Endothelial cell of umbilical vein (primary cell): ENCODE data around the gene YPEL1. TPM values are rescaled to one million over a fixed set of nuclear protein-coding genes. Genes with fewer than 3 reads are reported as not detected.

ENCODE experiments used
- BruUV-seq: library from RNA; stranded (reverse); fragments of 400-500 nt; replicated peaks from 2 replicates; lab custom pipeline; 2021; lab: Mats Ljungman, UMichigan
- CTCF ChIA-PET: fragments of 300-600, 350-600 bp; sonication (Branson Sonifier 250); formaldehyde crosslinking; loops from one replicate; lab custom pipeline; 2021; ENCODE audit warnings: antibody characterized with exemption, inconsistent platforms; lab: Charles Lee
- POLR2A ChIA-PET: fragments of 300-600, 350-600 bp; sonication (Branson Sonifier 250); formaldehyde crosslinking; loops from one replicate; lab custom pipeline; 2021; ENCODE audit warnings: antibody characterized with exemption, inconsistent platforms; lab: Charles Lee
- DNase-seq: peaks from one replicate; pipeline ENCODE4 v3.0.0-alpha.2; 2011; ENCODE audit warnings: low read depth, low spot score
- FAIRE-seq: peaks from 2 replicates; lab custom pipeline; 2011; peaks lifted over from hg19 to GRCh38; lab: Jason Lieb, UNC
- H2AFZ ChIP-seq: 2 replicates; pipeline ENCODE4 v1.6.0; 2012; ENCODE audit warnings: low read depth, low read length, control low read depth, inconsistent platforms
- H3K27ac ChIP-seq: 2 replicates; pipeline ENCODE4 v1.5.1; 2011; ENCODE audit warnings: low read depth, mild to moderate bottlenecking, control low read depth, low read length, moderate library complexity; ENCODE audit not compliant: insufficient read depth
- H3K27me3 ChIP-seq, 2 experiments: 2 replicates each; pipeline versions ENCODE4 v1.6.0 to v1.6.1; 2011; ENCODE audit warnings: low read length in 2 of 2, mixed read lengths in 1 of 2; ENCODE audit not compliant: control insufficient read depth in 2 of 2, insufficient read depth in 2 of 2
- H3K36me3 ChIP-seq, 2 experiments: 2 replicates in 1 of 2; 3 replicates in 1 of 2; pipeline ENCODE4 v1.5.1; 2011; ENCODE audit warnings: low read length in 2 of 2, mild to moderate bottlenecking in 1 of 2, moderate library complexity in 1 of 2; ENCODE audit not compliant: control insufficient read depth in 2 of 2, insufficient read depth in 2 of 2; ENCODE audit errors: extremely low read depth in 1 of 2
- H3K4me1 ChIP-seq: 3 replicates; pipeline ENCODE4 v1.5.1; 2011; ENCODE audit warnings: mild to moderate bottlenecking, low read length; ENCODE audit not compliant: control insufficient read depth, insufficient read depth; ENCODE audit errors: extremely low read depth
- H3K4me2 ChIP-seq: 2 replicates; pipeline ENCODE4 v1.6.1; 2011; ENCODE audit warnings: low read length, control low read depth, mixed read lengths; ENCODE audit not compliant: insufficient read depth
- H3K4me3 ChIP-seq, 3 experiments: fragments of 200-600 bp in 1 of 3; sonication (generic), shearing (Covaris generic) in 1 of 3; replicated peaks in 1 of 3; 2 replicates each; pipeline ENCODE4 v1.5.1; 2011 to 2016; ENCODE audit warnings: control low read depth in 3 of 3, low read length in 3 of 3, mild to moderate bottlenecking in 2 of 3, inconsistent platforms in 1 of 3, low read depth in 1 of 3, moderate library complexity in 1 of 3; ENCODE audit not compliant: insufficient read depth in 1 of 3
- H3K79me2 ChIP-seq: 2 replicates; pipeline ENCODE4 v1.6.0; 2012; ENCODE audit warnings: low read length, inconsistent platforms; ENCODE audit not compliant: control insufficient read depth, insufficient read depth
- H3K9ac ChIP-seq: replicated peaks from 2 replicates; pipeline ENCODE3; 2011; ENCODE audit warnings: low read length, control low read depth; ENCODE audit not compliant: insufficient read depth; ENCODE audit errors: extremely low read depth
- H3K9me1 ChIP-seq: replicated peaks from 3 replicates; pipeline ENCODE4 v1.6.0; 2011; ENCODE audit warnings: mild to moderate bottlenecking, low read length; ENCODE audit not compliant: control insufficient read depth, insufficient read depth; ENCODE audit errors: extremely low read depth
- H3K9me3 ChIP-seq: replicated peaks from 2 replicates; pipeline ENCODE4 v1.5.1; 2012; ENCODE audit warnings: low read length, inconsistent platforms; ENCODE audit not compliant: control insufficient read depth, insufficient read depth
- H4K20me1 ChIP-seq: replicated peaks from 2 replicates; pipeline ENCODE3; 2011; ENCODE audit warnings: mild to moderate bottlenecking, low read length; ENCODE audit not compliant: control insufficient read depth, insufficient read depth; ENCODE audit errors: extremely low read depth
- EZH2 ChIP-seq: IDR thresholded peaks from 2 replicates; pipeline ENCODE4 v1.6.1; 2012; ENCODE audit warnings: borderline replicate concordance, low read depth, mild to moderate bottlenecking, moderate library complexity, low read length, inconsistent platforms; ENCODE audit not compliant: severe bottlenecking
- FOS ChIP-seq: IDR thresholded peaks from 2 replicates; pipeline ENCODE4 v1.6.1; 2011; ENCODE audit warnings: mild to moderate bottlenecking, low read length, moderate library complexity, borderline replicate concordance; ENCODE audit not compliant: insufficient read depth
- GATA2 ChIP-seq: IDR thresholded peaks from 2 replicates; pipeline ENCODE4 v1.7.0; 2011; ENCODE audit warnings: low read depth, mild to moderate bottlenecking, moderate library complexity, mixed read lengths, low read length; ENCODE audit not compliant: insufficient read length, insufficient read depth
- JUN ChIP-seq: IDR thresholded peaks from 2 replicates; pipeline ENCODE4 v1.6.1; 2011; ENCODE audit warnings: borderline replicate concordance, low read depth; ENCODE audit not compliant: insufficient read length, insufficient read depth
- MYC ChIP-seq: IDR thresholded peaks from one replicate; pipeline ENCODE4 v1.6.1; 2011; ENCODE audit warnings: mild to moderate bottlenecking, low read depth, low read length
- POLR2A ChIP-seq: IDR thresholded peaks from 2 replicates; pipeline ENCODE4 v1.6.1; 2012; ENCODE audit warnings: low read depth, mild to moderate bottlenecking, control low read depth, low read length
- POLR2AphosphoS5 ChIP-seq: IDR thresholded peaks from 2 replicates; pipeline ENCODE4 v1.6.1; 2012; ENCODE audit warnings: low read depth, mild to moderate bottlenecking, control low read depth, low read length, moderate library complexity; ENCODE audit not compliant: insufficient read depth
- dilution Hi-C: fragments of 300-500 bp; cut with MboI; formaldehyde crosslinking; loops from one replicate; pipeline ENCODE4 v1.15.0; 2019; ENCODE audit warnings: low sequenced_read_pairs; ENCODE audit not compliant: extremely low pct_ligation_motif_present
- intact Hi-C: fragments of 100-400 bp; cut with micrococcal nuclease; formaldehyde crosslinking; loops from one replicate; pipeline ENCODE4 v1.10.0; 2022
- polyA plus RNA-seq, 4 experiments: library from polyadenylated mRNA; depleted of rRNA in 3 of 4; stranded (reverse) in 3 of 4; unstranded in 1 of 4; fragments of >200 nt; gene quantifications; 2 replicates each; pipeline versions ENCODE4 v1.2.1 to v1.2.3, GENCODE V29; 2011 to 2012; ENCODE audit warnings: missing spikeins in 1 of 4
- total RNA-seq: library from RNA; stranded (reverse); gene quantifications from 2 replicates; pipeline ENCODE4 v1.2.3, GENCODE V29; 2021
- TF ChIP-seq, protein P1 (sequence below), 2 donors: IDR thresholded peaks; 1 replicate in 1 of 2; 2 replicates in 1 of 2; pipeline ENCODE4 v1.5.1; 2011; ENCODE audit warnings: low read length in 2 of 2, mild to moderate bottlenecking in 2 of 2, moderate library complexity in 2 of 2, control low read depth in 1 of 2, inconsistent platforms in 1 of 2, low read depth in 1 of 2; ENCODE audit not compliant: insufficient read depth in 1 of 2; ENCODE audit errors: extremely low read depth in 1 of 2

YPEL1 gene
- total and polyA plus RNA-seq, 2 donors (not counting 3 experiments of a cell fraction or from before 2014, with no cell fraction given) = 3.7 to 6.2 TPM

DNA sequence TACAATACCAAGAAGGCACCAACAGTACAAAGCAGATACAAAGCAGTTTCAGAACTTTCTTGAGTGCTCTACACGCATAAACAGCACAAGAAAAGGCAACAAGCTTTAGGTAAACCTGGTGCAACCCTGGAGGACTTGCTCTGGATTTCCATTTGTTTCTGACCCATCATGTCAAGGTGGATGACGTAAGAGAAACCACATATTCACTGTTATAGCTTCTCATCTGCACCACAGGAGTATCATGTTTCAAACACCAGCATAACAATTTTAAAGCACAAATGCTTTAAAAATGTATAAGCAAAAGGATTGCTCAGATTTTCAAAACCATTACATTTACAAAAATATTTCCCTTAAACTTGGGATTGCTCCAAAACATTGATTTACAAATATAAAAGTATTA lies 25.0 kb upstream of the YPEL1 start:
- H3K36me3 ChIP-seq = peaks cover 9 to 30% of the 10 kb centered on the region in 2 experiments
- no peak overlapping the region for H2AFZ ChIP-seq
- no peak overlapping the region for H3K27ac ChIP-seq
- ChIA-PET CTCF (interaction anchor here (1.5 kb wide), 1 partner anchor 47 kb away, joined by 4 read pairs; no protein-coding TSS in a partner anchor), POLR2A (no interaction called here)
- H3K79me2 ChIP-seq = no peaks in the 10 kb centered on the region
- H3K9ac ChIP-seq = no peak overlapping the region
- H3K4me2 ChIP-seq = no peak overlapping the region
- intact Hi-C loops (no loop called here), dilution Hi-C loops (no loop called here)
- H3K4me3 ChIP-seq = no peak overlapping the region
- H3K9me1 ChIP-seq = no peaks in the 10 kb centered on the region
- no peaks in the 10 kb centered on the region for H3K27me3 ChIP-seq
- DNase-seq (no peak), FAIRE-seq (no peak)
- peaks cover 18% of the 10 kb centered on the region for H3K4me1 ChIP-seq
- no peaks in the 10 kb centered on the region for H4K20me1 ChIP-seq
- no TSS peak for BruUV-seq
- no peaks in the 10 kb centered on the region for H3K9me3 ChIP-seq
- TF ChIP-seq FOS (no peak), EZH2 (no peak), GATA2 (no peak), MYC (no peak), JUN (no peak), POLR2AphosphoS5 (no peak), POLR2A (no peak)
- TF ChIP-seq, protein P1, sequence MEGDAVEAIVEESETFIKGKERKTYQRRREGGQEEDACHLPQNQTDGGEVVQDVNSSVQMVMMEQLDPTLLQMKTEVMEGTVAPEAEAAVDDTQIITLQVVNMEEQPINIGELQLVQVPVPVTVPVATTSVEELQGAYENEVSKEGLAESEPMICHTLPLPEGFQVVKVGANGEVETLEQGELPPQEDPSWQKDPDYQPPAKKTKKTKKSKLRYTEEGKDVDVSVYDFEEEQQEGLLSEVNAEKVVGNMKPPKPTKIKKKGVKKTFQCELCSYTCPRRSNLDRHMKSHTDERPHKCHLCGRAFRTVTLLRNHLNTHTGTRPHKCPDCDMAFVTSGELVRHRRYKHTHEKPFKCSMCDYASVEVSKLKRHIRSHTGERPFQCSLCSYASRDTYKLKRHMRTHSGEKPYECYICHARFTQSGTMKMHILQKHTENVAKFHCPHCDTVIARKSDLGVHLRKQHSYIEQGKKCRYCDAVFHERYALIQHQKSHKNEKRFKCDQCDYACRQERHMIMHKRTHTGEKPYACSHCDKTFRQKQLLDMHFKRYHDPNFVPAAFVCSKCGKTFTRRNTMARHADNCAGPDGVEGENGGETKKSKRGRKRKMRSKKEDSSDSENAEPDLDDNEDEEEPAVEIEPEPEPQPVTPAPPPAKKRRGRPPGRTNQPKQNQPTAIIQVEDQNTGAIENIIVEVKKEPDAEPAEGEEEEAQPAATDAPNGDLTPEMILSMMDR (IDR thresholded peaks at IDR 0.05; ENCODE audit: extremely low read depth in 1 of 2, insufficient read depth in 1 of 2, low read depth in 1 of 2, low read length in 2 of 2) = no peak
